ENCODE data around the gene AVL9. TPM values are rescaled to one million over a fixed set of nuclear protein-coding genes. Genes with fewer than 3 reads are reported as not detected.
"Not testable (repeated sequence)": the region's sequence is repeated elsewhere in the genome, so short reads cannot be mapped to it uniquely, and the experiment has no call there.

Gene AVL9
- total RNA-seq, 1 donor from 2014 or later: 31.3 TPM

GRCh38 chr7:32481921-32482320 is 13.4 kb upstream of the AVL9 start:
- Histone ChIP-seq H3K9me3 (no peaks in the 10 kb centered on the region), H3K4me1 (no peaks in the 10 kb centered on the region), H3K27ac (no peak overlapping the region), H3K4me3 (no peak overlapping the region), H3K27me3 (no peaks in the 10 kb centered on the region), H3K36me3 (peaks cover 19% of the 10 kb centered on the region)
- intact Hi-C loops (cut with DNase I): no loop called here
- DNase-seq (no peak), ATAC-seq (no peak)
- no peak for TF ChIP-seq CTCF (IDR thresholded peaks at IDR 0.05)

GRCh38 chr7:32489788-32490126 is 5.5 kb upstream of the AVL9 start:
- peak overlapping the region; percentile 82 for H3K27ac ChIP-seq
- ATAC-seq: no peak
- intact Hi-C loops (cut with DNase I): no loop called here
- no peaks in the 10 kb centered on the region for H3K9me3 ChIP-seq
- DNase-seq: no peak
- peak overlapping the region; percentile 64 for H3K4me3 ChIP-seq
- peaks cover 26% of the 10 kb centered on the region for H3K36me3 ChIP-seq
- no peaks in the 10 kb centered on the region for H3K27me3 ChIP-seq
- TF ChIP-seq CTCF (IDR thresholded peaks at IDR 0.05): no peak
- H3K4me1 ChIP-seq: peaks cover 22% of the 10 kb centered on the region

- H3K27me3 ChIP-seq: no peaks in the 10 kb centered on the region
- H3K9me3 ChIP-seq: no peaks in the 10 kb centered on the region
- peak within 1 kb of the TSS; percentile 64 for H3K4me3 ChIP-seq
- ATAC-seq (peak; percentile 92), DNase-seq (peak; percentile 94)
- peaks cover 21% of the 10 kb centered on the region for H3K36me3 ChIP-seq
- TF ChIP-seq CTCF (IDR thresholded peaks at IDR 0.05): no peak
- intact Hi-C loops (cut with DNase I): no loop called here
- H3K4me1 ChIP-seq: peaks cover 22% of the 10 kb centered on the region
- H3K27ac ChIP-seq: peak within 1 kb of the TSS; percentile 82
These were observed 5.0 kb upstream of the AVL9 start, which contains the start of gene LSM5 for GRCh38 chr7:32490127-32490796. Gene LSM5 (minus strand): TSS chr7:32490380. CDS start chr7:32490365, 15 bp downstream.

- Histone ChIP-seq H3K4me3 (peak overlapping the region; percentile 97), H3K27ac (peak overlapping the region; percentile 99), H3K27me3 (no peaks in the 10 kb centered on the region), H3K36me3 (peaks cover 5% of the 10 kb centered on the region), H3K9me3 (no peaks in the 10 kb centered on the region), H3K4me1 (peaks cover 19% of the 10 kb centered on the region)
- intact Hi-C loops (cut with DNase I): no loop called here
- ATAC-seq: peak; percentile 0
- no peak for TF ChIP-seq CTCF (IDR thresholded peaks at IDR 0.05)
- DNase-seq: no peak
These were observed 367 bp upstream of the AVL9 start for GRCh38 chr7:32494946-32495297.

GRCh38 chr7:32496052-32496813 is 944 bp downstream of the AVL9 start:
- peak overlapping the region; percentile 97 for H3K4me3 ChIP-seq
- peak overlapping the region; percentile 99 for H3K27ac ChIP-seq
- H3K36me3 ChIP-seq: peaks cover 5% of the 10 kb centered on the region
- TF ChIP-seq CTCF (IDR thresholded peaks at IDR 0.05): no peak
- DNase-seq: no peak
- H3K9me3 ChIP-seq: no peaks in the 10 kb centered on the region
- peaks cover 22% of the 10 kb centered on the region for H3K4me1 ChIP-seq
- no peak for ATAC-seq
- no peaks in the 10 kb centered on the region for H3K27me3 ChIP-seq
- intact Hi-C loops (cut with DNase I): no loop called here

- peaks cover 26% of the 10 kb centered on the region for H3K4me1 ChIP-seq
- intact Hi-C loops (cut with DNase I): not testable (repeated sequence)
These were observed 4.5 kb downstream of the AVL9 start for GRCh38 chr7:32499755-32500154.

GRCh38 chr7:32500216-32500615 is 4.9 kb downstream of the AVL9 start:
- H3K27ac ChIP-seq; intact Hi-C loops (cut with DNase I): not testable (repeated sequence)
- H3K4me1 ChIP-seq: peaks cover 26% of the 10 kb centered on the region

More at GRCh38 chr7:32499755-32500154, 4.5 kb downstream of the AVL9 start:
- H3K36me3 ChIP-seq, H3K4me3 ChIP-seq, H3K9me3 ChIP-seq, DNase-seq, ATAC-seq, H3K27me3 ChIP-seq, H3K27ac ChIP-seq: not testable (repeated sequence)

More at GRCh38 chr7:32500216-32500615, 4.9 kb downstream of the AVL9 start:
- ATAC-seq, DNase-seq, H3K4me3 ChIP-seq, H3K27me3 ChIP-seq, H3K36me3 ChIP-seq, H3K9me3 ChIP-seq: not testable (repeated sequence)

All from upper lobe of right lung (tissue), 1 donor.